Aorta (tissue), 5 donors: ENCODE measurements around the gene ZNF672. TPM values are rescaled to one million over a fixed set of nuclear protein-coding genes. Genes with fewer than 3 reads are reported as not detected.
A peak's percentile ranks its signal among the peaks of the same experiment; 100 is the strongest.

ENCODE experiments used
- ATAC-seq: fragments of 200-7000 bp; cut with Tn5 transposase; one replicate; pipeline ENCODE4 v1.9.1; 2022; ENCODE audit warnings: moderate library complexity; ENCODE audit not compliant: low FRiP score
- DNase-seq, 2 donors: peaks; one replicate each; pipeline ENCODE4 v3.0.0-alpha.2; 2020
- H3K27ac ChIP-seq, 2 donors: one replicate each; pipeline ENCODE4 v1.5.1; 2013; ENCODE audit warnings: low read length in 2 of 2, mild to moderate bottlenecking in 2 of 2, moderate library complexity in 2 of 2, control low read depth in 1 of 2, inconsistent platforms in 1 of 2, low read depth in 1 of 2
- H3K27me3 ChIP-seq, 2 donors: one replicate each; pipeline ENCODE4 v1.6.1; 2013; ENCODE audit warnings: control low read depth in 1 of 2, low read length in 1 of 2, mild to moderate bottlenecking in 1 of 2, moderate library complexity in 1 of 2; ENCODE audit not compliant: insufficient read depth in 2 of 2, control insufficient read depth in 1 of 2
- H3K36me3 ChIP-seq, 2 donors: one replicate each; pipeline ENCODE4 v1.6.1; 2013; ENCODE audit warnings: control low read depth in 1 of 2, low read length in 1 of 2, mild to moderate bottlenecking in 1 of 2; ENCODE audit not compliant: insufficient read depth in 2 of 2, control insufficient read depth in 1 of 2
- H3K4me1 ChIP-seq, 2 donors: one replicate each; pipeline ENCODE4 v1.6.1; 2013; ENCODE audit warnings: low read length in 2 of 2, control low read depth in 1 of 2, mild to moderate bottlenecking in 1 of 2, moderate library complexity in 1 of 2; ENCODE audit not compliant: insufficient read depth in 2 of 2, control insufficient read depth in 1 of 2
- H3K4me3 ChIP-seq, 2 donors: one replicate each; pipeline ENCODE4 v1.5.1; 2013; ENCODE audit warnings: low read length in 2 of 2, control low read depth in 1 of 2, mild to moderate bottlenecking in 1 of 2
- H3K9me3 ChIP-seq: one replicate; pipeline ENCODE4 v1.6.1; 2013; ENCODE audit warnings: mild to moderate bottlenecking, low read length; ENCODE audit not compliant: control insufficient read depth
- WGBS, 2 donors: extraction: QIAGEN DNeasy Blood & Tissue Kit; methylation state at CpG; one replicate each; pipeline ENCODE4 v1.1.7; 2013; 5-methylcytosine and 5-hydroxymethylcytosine counted together
- intact Hi-C, 2 donors: fragments of 100-400 bp; cut with DNase I; formaldehyde crosslinking; loops; one replicate each; pipeline versions ENCODE4 v1.14.2 to v1.15.0; 2022
- polyA plus RNA-seq, 2 donors: library from polyadenylated mRNA; stranded (reverse); fragments of 200-250 nt; gene quantifications; one replicate each; pipeline ENCODE4 v1.2.3, GENCODE V29; 2013
- total RNA-seq, 2 donors: library from RNA; stranded (reverse); fragmentation: NEBNext Ultra II Directional; extraction: Animal tissue kit (Norgen Biotek cat#: 25700); gene quantifications; one replicate each; pipeline ENCODE4 v1.2.1, GENCODE V29; 2021
- donor health status: healthy with polysubstance abuse.
- donor health status: Bipolar disorder and iron deficiency.
- donor health status: DM: no; HTN: no; CAD: no.
- donor health status: DM: no; HTN: no; CAD: no.
- donor health status: DM: yes; HTN: yes; CAD: no.

Gene ZNF672
- total and polyA plus RNA-seq, 4 donors = 5.1 to 30.5 (median 14.9) TPM

DNA sequence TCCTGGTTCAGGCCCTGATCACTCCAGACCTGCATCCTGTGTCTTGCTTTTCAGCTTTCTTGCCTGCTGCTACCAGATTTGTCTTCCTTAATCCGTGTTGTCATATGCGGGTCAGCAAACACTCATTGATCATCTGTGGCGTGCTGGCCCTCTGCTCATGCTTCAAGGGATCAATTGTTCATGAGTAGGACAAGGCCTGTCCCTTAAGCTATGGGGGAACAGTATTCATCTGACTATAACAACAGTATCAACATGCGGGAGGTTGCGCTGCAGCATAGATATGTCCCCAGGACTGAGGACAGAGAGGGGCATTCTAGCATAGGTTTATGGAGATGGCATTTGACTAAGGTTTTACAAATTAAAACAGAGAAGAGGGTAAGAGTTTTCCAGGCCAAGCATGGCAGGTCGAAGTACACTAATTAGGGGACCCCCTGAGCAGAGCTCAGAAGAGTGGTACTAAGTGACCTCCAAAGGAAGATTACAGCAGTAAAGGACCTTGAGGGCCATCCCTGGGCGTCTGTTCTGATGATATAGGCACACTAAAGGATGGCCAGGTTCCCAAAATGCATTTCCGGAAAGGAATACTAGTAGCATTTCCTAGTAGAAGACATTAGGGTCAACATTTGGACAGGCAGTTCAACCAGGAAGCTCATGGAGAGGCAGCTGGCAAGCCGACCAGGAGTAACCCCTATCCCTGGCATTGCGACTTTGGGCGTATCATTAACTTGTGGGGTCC lies 811 bp upstream of the ZNF672 start:
- peak overlapping the region in 1 of 2 donors; percentile 92 for H3K27ac ChIP-seq
- H3K27me3 ChIP-seq = no peaks in the 10 kb centered on the region
- H3K4me3 ChIP-seq = peak overlapping the region in 1 of 2 donors; percentile 52
- no peaks in the 10 kb centered on the region for H3K4me1 ChIP-seq
- WGBS, 2 donors = 51 to 52% methylated on average over 11 of the region's 11 CpGs
- ATAC-seq = no peak
- intact Hi-C loops = no loop called here
- no peaks in the 10 kb centered on the region for H3K9me3 ChIP-seq
- no peaks in the 10 kb centered on the region for H3K36me3 ChIP-seq
- DNase-seq = no peak

DNA sequence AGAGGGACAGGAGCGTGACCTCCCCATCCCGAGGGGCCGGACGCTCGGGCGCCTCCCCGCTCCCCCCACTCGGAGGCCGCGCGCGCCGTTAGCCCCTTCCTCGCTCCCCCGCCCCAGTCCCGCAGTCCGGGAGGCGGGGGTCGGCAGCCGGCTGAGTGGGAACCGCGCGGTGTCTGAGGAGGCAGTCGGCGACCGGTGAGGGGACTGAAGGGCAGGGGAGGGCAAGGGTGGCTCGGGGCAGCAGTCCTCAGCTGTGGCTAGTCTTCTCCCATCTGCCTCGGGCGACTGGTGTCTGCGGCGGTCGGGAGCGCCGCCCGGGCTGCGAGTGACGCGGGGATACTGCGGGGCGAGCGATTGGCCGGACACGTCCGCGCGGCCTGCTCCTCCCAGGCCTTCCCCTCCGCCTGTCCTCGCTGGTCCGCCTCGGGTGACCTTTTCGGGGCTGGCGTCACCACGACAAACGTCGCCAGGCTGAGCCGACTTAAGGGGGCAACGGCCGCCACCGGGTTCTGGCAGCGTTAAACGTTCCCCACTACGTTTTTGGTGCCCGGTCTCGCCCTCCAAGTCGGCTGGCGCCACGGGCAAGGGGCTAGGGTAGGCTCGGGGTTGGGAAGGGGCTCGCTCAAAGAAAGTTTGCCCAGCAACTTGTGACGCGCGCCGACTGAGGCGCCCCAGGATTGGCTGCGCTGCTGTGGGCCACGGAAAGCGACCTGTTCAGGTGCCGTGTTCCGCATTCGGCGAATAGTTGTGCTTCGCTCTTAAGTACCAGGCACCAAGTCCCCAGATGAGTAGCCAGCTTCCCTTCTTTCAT lies 538 bp downstream of the ZNF672 start:
- intact Hi-C loops = loop anchor here (1.0 kb wide), 2 partner anchors 12 to 20 kb away; no protein-coding TSS in a partner anchor
- 0% methylated on average over 79 to 82 of the region's 82 CpGs for WGBS, 2 donors
- Histone ChIP-seq H3K27me3 (no peaks in the 10 kb centered on the region), H3K27ac (peak overlapping the region; percentile 91 to 96), H3K36me3 (no peaks in the 10 kb centered on the region), H3K9me3 (no peaks in the 10 kb centered on the region), H3K4me3 (peak overlapping the region; percentile 47 to 52), H3K4me1 (no peaks in the 10 kb centered on the region)
- ATAC-seq = peak; percentile 95
- peak; percentile 96 for DNase-seq

DNA sequence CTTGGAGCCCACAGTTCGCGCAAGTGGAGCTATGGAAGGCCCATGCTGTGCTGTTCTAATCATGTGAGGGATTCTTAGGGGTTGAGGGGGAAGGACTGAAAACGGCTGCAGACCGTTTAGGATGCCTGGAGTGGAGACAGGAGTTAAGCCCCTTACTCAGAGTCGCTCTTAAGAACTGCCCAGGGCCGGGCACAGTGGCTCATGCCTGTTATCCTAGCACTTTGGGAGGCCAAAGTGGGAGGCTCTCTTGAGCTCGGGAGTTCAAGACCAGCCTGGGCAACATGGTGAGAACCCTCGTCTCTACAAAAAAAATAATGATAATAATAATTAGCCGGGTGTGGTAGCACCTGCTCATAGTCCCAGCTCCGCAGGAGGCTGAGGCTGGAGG lies 1.1 kb downstream of the ZNF672 start:
- Histone ChIP-seq H3K27ac (peak overlapping the region; percentile 91 to 96), H3K36me3 (no peaks in the 10 kb centered on the region), H3K27me3 (no peaks in the 10 kb centered on the region), H3K9me3 (no peaks in the 10 kb centered on the region), H3K4me3 (peak overlapping the region; percentile 27 to 47), H3K4me1 (no peaks in the 10 kb centered on the region)
- 13 to 16% methylated on average over 10 of the region's 10 CpGs for WGBS, 2 donors
- ATAC-seq (peak; percentile 0), DNase-seq (no peak)
- intact Hi-C loops = loop anchor here (1.0 kb wide), 1 partner anchor 19 kb away; no protein-coding TSS in a partner anchor

DNA sequence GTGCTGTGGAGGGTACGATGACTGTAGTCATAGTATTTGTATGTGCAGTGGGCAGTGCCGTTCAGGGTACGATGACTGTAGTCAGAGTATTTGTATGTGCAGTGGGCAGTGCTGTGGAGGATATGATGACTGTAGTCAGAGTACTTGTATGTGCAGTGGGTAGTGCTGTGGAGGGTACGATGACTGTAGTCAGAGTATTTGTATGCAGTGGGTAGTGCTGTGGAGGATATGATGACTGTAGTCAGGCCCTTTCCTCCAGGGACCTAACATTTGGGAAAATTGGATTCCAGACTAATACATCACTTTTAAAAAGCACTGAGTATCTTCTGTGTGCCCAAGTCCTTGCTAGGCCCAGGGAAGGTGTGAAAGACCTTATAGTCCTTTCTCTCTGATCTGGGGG lies 2.9 kb downstream of the ZNF672 start:
- DNase-seq (no peak), ATAC-seq (no peak)
- intact Hi-C loops = no loop called here
- Histone ChIP-seq H3K4me3 (no peak overlapping the region), H3K27ac (no peak overlapping the region), H3K9me3 (no peaks in the 10 kb centered on the region), H3K36me3 (peaks cover 0 to 3% of the 10 kb centered on the region in 2 donors), H3K27me3 (no peaks in the 10 kb centered on the region), H3K4me1 (no peaks in the 10 kb centered on the region)
- 89 to 91% methylated on average over 4 of the region's 4 CpGs for WGBS, 2 donors

DNA sequence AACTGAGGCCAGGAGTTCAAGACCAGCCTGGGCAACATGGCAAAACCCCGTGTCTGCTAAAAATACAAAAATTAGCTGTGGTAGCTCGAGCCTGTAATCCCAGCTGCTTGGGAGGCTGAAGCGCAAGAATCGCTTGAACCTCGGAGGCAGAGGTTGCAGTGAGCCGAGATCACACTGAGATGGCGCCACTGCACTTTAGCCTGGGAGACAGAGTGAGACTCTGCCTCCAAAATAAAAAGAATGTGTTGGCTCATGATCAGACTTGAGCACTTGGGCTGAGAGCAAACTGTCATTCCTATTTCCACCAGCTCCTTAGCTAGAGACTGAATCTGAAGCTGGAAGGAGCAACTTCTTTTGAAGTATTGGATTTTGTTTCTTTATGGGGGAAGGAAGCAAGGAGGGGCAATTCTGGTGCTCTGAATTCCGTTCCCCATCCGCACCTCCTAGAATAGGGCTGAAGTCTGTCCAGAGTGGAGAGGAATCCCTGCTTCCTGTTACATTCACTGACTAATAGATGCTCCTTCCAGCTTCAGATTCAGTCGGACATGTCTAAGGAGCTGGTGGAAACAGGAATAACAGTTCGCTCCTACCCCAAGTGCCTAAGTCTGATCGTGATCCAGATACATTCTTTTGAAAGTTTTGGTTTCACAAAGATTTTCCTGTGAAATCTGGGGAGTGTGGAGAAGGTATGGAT lies 3.8 kb downstream of the ZNF672 start:
- Histone ChIP-seq H3K36me3 (peaks cover 0 to 7% of the 10 kb centered on the region in 2 donors), H3K9me3 (no peaks in the 10 kb centered on the region), H3K27me3 (no peaks in the 10 kb centered on the region), H3K4me1 (no peaks in the 10 kb centered on the region), H3K4me3 (no peak overlapping the region), H3K27ac (peak overlapping the region; percentile 14 to 48)
- 26 to 33% methylated on average over 12 of the region's 12 CpGs for WGBS, 2 donors
- DNase-seq (peak in 1 of 2 donors; percentile 67), ATAC-seq (no peak)
- intact Hi-C loops = no loop called here

DNA sequence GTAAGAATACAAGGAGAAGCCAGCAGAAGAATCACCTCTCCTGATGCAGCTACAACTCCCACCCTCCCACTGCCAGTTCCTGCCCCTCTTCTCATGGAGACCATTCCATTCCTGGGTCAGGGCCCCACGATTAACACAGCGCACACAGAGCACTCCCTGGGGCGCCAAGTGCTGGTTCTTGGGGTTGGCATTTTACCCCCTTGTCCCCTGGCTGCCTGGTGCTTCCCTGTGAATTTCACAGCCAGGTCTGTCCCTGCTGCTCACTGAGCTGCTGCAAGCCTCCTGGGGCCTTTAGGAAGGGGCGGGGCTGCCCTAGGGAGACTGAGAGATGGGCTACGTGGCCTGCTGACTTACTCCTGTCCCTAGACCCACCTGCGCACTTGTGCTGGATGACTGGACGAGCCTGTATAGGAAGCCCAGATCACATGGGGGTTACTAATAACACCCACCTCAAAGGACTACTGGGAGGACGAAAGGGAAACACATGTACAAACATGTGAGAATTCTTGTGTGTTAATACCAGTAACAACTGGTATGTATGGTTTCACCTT lies 4.8 kb downstream of the ZNF672 start:
- no peak overlapping the region for H3K4me3 ChIP-seq
- intact Hi-C loops = no loop called here
- H3K27me3 ChIP-seq = no peaks in the 10 kb centered on the region
- ATAC-seq (no peak), DNase-seq (no peak)
- peaks cover 0 to 16% of the 10 kb centered on the region in 2 donors for H3K36me3 ChIP-seq
- H3K9me3 ChIP-seq = no peaks in the 10 kb centered on the region
- no peak overlapping the region for H3K27ac ChIP-seq
- WGBS, 2 donors = 88 to 91% methylated on average over 8 of the region's 8 CpGs
- no peaks in the 10 kb centered on the region for H3K4me1 ChIP-seq

DNA sequence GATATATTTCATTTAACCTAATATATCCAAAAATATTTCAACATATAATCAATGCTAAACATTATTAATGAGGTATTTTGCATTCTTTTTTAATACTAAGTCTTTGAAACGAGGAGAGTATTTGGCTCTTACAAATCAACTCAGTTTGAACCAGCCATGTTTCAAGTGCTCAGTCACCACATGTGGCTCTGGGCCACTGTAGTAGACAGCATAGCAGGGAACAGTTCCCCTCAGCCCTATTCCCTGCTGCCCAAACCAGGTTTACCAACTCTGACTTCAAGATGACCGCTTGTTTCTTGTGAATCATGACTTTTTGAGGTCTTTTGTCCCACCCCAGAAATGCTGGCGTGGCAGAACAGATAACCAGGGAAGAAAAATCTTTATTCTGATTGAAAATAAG lies 5.7 kb downstream of the ZNF672 start:
- 81 to 84% methylated on average over 3 of the region's 3 CpGs for WGBS, 2 donors
- H3K9me3 ChIP-seq = no peaks in the 10 kb centered on the region
- ATAC-seq (no peak), DNase-seq (no peak)
- H3K27ac ChIP-seq = no peak overlapping the region
- H3K36me3 ChIP-seq = peaks cover 0 to 20% of the 10 kb centered on the region in 2 donors
- no peaks in the 10 kb centered on the region for H3K4me1 ChIP-seq
- intact Hi-C loops = no loop called here
- H3K4me3 ChIP-seq = no peak overlapping the region
- H3K27me3 ChIP-seq = no peaks in the 10 kb centered on the region

DNA sequence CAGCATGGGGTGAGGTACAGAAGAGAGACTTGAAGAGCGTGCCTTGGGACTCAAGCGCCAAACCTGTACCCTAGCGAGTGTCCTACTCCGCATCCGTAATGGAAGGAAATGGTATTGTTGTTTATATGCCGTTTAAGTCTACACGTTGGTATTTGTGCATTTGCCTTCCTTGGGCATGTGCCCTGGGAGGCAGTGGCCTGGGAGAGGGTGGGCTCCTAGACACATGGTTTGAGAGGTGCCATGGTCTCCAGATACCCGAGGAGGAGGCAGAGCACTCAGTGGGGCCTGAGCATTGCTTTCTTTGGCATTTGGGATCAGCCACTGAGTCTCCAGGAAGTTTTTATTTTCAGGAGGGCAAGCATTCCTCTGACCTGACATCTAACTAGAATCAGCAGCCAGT lies 6.5 kb downstream of the ZNF672 start:
- no peak for DNase-seq
- WGBS, 2 donors = 77 to 78% methylated on average over 8 of the region's 8 CpGs
- Histone ChIP-seq H3K4me1 (no peaks in the 10 kb centered on the region), H3K4me3 (no peak overlapping the region), H3K27me3 (no peaks in the 10 kb centered on the region), H3K36me3 (peaks cover 0 to 20% of the 10 kb centered on the region in 2 donors), H3K27ac (no peak overlapping the region), H3K9me3 (no peaks in the 10 kb centered on the region)
- ATAC-seq = no peak
- intact Hi-C loops = no loop called here
